ENCODE data around the gene NR2E1.

NR2E1 gene

GRCh38 chr6:108165714-108166663 is at the start of gene NR2E1 (continued):
- no peak for TF ChIP-seq ZNF112 (tag by site-specific recombination; IDR thresholded peaks at IDR 0.05)
- no peak for TF ChIP-seq ZBTB6 (tag by site-specific recombination; IDR thresholded peaks at IDR 0.05)
- no peak for TF ChIP-seq ZNF302 (tag by site-specific recombination; IDR thresholded peaks at IDR 0.05; ENCODE audit: low read depth)
- TF ChIP-seq, protein P1, sequence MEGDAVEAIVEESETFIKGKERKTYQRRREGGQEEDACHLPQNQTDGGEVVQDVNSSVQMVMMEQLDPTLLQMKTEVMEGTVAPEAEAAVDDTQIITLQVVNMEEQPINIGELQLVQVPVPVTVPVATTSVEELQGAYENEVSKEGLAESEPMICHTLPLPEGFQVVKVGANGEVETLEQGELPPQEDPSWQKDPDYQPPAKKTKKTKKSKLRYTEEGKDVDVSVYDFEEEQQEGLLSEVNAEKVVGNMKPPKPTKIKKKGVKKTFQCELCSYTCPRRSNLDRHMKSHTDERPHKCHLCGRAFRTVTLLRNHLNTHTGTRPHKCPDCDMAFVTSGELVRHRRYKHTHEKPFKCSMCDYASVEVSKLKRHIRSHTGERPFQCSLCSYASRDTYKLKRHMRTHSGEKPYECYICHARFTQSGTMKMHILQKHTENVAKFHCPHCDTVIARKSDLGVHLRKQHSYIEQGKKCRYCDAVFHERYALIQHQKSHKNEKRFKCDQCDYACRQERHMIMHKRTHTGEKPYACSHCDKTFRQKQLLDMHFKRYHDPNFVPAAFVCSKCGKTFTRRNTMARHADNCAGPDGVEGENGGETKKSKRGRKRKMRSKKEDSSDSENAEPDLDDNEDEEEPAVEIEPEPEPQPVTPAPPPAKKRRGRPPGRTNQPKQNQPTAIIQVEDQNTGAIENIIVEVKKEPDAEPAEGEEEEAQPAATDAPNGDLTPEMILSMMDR (tag by site-specific recombination; IDR thresholded peaks at IDR 0.05) = peak; percentile 65
- no peak for TF ChIP-seq ZNF645 (tag by site-specific recombination; IDR thresholded peaks at IDR 0.05)
- TF ChIP-seq, protein P2, sequence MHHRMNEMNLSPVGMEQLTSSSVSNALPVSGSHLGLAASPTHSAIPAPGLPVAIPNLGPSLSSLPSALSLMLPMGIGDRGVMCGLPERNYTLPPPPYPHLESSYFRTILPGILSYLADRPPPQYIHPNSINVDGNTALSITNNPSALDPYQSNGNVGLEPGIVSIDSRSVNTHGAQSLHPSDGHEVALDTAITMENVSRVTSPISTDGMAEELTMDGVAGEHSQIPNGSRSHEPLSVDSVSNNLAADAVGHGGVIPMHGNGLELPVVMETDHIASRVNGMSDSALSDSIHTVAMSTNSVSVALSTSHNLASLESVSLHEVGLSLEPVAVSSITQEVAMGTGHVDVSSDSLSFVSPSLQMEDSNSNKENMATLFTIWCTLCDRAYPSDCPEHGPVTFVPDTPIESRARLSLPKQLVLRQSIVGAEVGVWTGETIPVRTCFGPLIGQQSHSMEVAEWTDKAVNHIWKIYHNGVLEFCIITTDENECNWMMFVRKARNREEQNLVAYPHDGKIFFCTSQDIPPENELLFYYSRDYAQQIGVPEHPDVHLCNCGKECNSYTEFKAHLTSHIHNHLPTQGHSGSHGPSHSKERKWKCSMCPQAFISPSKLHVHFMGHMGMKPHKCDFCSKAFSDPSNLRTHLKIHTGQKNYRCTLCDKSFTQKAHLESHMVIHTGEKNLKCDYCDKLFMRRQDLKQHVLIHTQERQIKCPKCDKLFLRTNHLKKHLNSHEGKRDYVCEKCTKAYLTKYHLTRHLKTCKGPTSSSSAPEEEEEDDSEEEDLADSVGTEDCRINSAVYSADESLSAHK (tag by site-specific recombination; IDR thresholded peaks at IDR 0.05) = no peak
- peak; percentile 58 for TF ChIP-seq ZNF341 (tag by site-specific recombination; IDR thresholded peaks at IDR 0.05; ENCODE audit: low read depth)
- no peak for TF ChIP-seq ZNF548 (tag by site-specific recombination; IDR thresholded peaks at IDR 0.05)
- no peak for TF ChIP-seq ZNF707 (tag by site-specific recombination; IDR thresholded peaks at IDR 0.05)
- no peak for TF ChIP-seq ZNF510 (tag by site-specific recombination; IDR thresholded peaks at IDR 0.05; ENCODE audit: insufficient replicate concordance)
- TF ChIP-seq ZNF768 (tag by site-specific recombination; IDR thresholded peaks at IDR 0.05) = no peak
- TF ChIP-seq ZNF132 (tag by site-specific recombination; IDR thresholded peaks at IDR 0.05; ENCODE audit: borderline replicate concordance) = no peak
- 0 out of 2 replicates have a peak, but pooled peaks have one; percentile 22 for TF ChIP-seq ZNF391 (tag by site-specific recombination; IDR thresholded peaks at IDR 0.05; ENCODE audit: borderline replicate concordance, low read depth)
- TF ChIP-seq ZNF785 (tag by site-specific recombination; IDR thresholded peaks at IDR 0.05) = no peak
- no peak for TF ChIP-seq ZNF354C (tag by site-specific recombination; IDR thresholded peaks at IDR 0.05; ENCODE audit: borderline replicate concordance, low read depth)
- no peak for TF ChIP-seq BCL11B (tag by site-specific recombination; IDR thresholded peaks at IDR 0.05; ENCODE audit: low read depth)
- TF ChIP-seq OVOL3 (tag by site-specific recombination; IDR thresholded peaks at IDR 0.05) = no peak
- peak; percentile 72; the same call in 1 of the 2 replicates for TF ChIP-seq ZBTB20 (tag by site-specific recombination; IDR thresholded peaks at IDR 0.05)
- TF ChIP-seq ZFP3 (tag by site-specific recombination; IDR thresholded peaks at IDR 0.05; ENCODE audit: low read depth) = no peak
- no peak for TF ChIP-seq ZNF658 (tag by site-specific recombination; IDR thresholded peaks at IDR 0.05)
- TF ChIP-seq ZNF571 (tag by site-specific recombination; IDR thresholded peaks at IDR 0.05) = no peak
- TF ChIP-seq, protein P3, sequence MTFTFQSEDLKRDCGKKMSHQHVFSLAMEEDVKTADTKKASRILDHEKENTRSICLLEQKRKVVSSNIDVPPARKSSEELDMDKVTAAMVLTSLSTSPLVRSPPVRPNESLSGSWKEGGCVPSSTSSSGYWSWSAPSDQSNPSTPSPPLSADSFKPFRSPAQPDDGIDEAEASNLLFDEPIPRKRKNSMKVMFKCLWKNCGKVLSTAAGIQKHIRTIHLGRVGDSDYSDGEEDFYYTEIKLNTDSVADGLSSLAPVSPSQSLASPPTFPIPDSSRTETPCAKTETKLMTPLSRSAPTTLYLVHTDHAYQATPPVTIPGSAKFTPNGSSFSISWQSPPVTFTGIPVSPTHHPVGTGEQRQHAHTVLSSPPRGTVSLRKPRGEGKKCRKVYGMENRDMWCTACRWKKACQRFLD (tag by site-specific recombination; IDR thresholded peaks at IDR 0.05) = no peak
- TF ChIP-seq, protein P4, sequence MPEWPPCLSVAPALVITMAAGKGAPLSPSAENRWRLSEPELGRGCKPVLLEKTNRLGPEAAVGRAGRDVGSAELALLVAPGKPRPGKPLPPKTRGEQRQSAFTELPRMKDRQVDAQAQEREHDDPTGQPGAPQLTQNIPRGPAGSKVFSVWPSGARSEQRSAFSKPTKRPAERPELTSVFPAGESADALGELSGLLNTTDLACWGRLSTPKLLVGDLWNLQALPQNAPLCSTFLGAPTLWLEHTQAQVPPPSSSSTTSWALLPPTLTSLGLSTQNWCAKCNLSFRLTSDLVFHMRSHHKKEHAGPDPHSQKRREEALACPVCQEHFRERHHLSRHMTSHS (tag by site-specific recombination; IDR thresholded peaks at IDR 0.05) = no peak
- no peak for TF ChIP-seq EGR2 (tag by site-specific recombination; IDR thresholded peaks at IDR 0.05; ENCODE audit: low read depth)
- TF ChIP-seq, protein P5, sequence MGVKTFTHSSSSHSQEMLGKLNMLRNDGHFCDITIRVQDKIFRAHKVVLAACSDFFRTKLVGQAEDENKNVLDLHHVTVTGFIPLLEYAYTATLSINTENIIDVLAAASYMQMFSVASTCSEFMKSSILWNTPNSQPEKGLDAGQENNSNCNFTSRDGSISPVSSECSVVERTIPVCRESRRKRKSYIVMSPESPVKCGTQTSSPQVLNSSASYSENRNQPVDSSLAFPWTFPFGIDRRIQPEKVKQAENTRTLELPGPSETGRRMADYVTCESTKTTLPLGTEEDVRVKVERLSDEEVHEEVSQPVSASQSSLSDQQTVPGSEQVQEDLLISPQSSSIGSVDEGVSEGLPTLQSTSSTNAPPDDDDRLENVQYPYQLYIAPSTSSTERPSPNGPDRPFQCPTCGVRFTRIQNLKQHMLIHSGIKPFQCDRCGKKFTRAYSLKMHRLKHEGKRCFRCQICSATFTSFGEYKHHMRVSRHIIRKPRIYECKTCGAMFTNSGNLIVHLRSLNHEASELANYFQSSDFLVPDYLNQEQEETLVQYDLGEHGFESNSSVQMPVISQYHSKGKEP (tag by site-specific recombination; IDR thresholded peaks at IDR 0.05) = no peak
- peak; percentile 22; the same call in 1 of the 2 replicates for TF ChIP-seq OSR2 (tag by site-specific recombination; IDR thresholded peaks at IDR 0.05)
- TF ChIP-seq ZNF670 (tag by site-specific recombination; IDR thresholded peaks at IDR 0.05; ENCODE audit: low read depth) = no peak
- peak; percentile 88 for TF ChIP-seq ZBTB21 (tag by site-specific recombination; IDR thresholded peaks at IDR 0.05)

Measured in HEK293 (cell line).